H9 (cell line): ENCODE measurements around the gene IDUA. TPM values are rescaled to one million over a fixed set of nuclear protein-coding genes. Genes with fewer than 3 reads are reported as not detected.

Experiments
- DNase-seq: peaks from one replicate; pipeline ENCODE4 v3.0.0-alpha.2; 2017
- H2AFZ ChIP-seq: one replicate; pipeline ENCODE4 v1.6.1; 2013; ENCODE audit warnings: mild to moderate bottlenecking, low read length, control low read depth, moderate library complexity
- H2AK5ac ChIP-seq: 2 replicates; pipeline ENCODE4 v1.6.1; 2013; ENCODE audit warnings: low read length, control low read depth, mixed read lengths; ENCODE audit not compliant: insufficient read length
- H2BK120ac ChIP-seq: one replicate; pipeline ENCODE4 v1.6.1; 2013; ENCODE audit warnings: low read depth, mild to moderate bottlenecking, low read length, control low read depth, inconsistent platforms; ENCODE audit not compliant: poor library complexity, severe bottlenecking
- H2BK12ac ChIP-seq: 2 replicates; pipeline ENCODE4 v1.6.1; 2013; ENCODE audit warnings: low read length, control low read depth, mixed read lengths, low read depth; ENCODE audit not compliant: insufficient read length
- H2BK15ac ChIP-seq: 2 replicates; pipeline ENCODE4 v1.6.1; 2013; ENCODE audit warnings: low read depth, low read length, control low read depth
- H2BK20ac ChIP-seq: one replicate; pipeline ENCODE4 v1.6.1; 2013; ENCODE audit warnings: low read depth, mild to moderate bottlenecking, low read length, control low read depth, inconsistent platforms; ENCODE audit not compliant: poor library complexity, severe bottlenecking
- H2BK5ac ChIP-seq: 2 replicates; pipeline ENCODE4 v1.6.1; 2013; ENCODE audit warnings: low read length, control low read depth, mixed read lengths; ENCODE audit not compliant: insufficient read length
- H3K14ac ChIP-seq: 2 replicates; pipeline ENCODE4 v1.6.1; 2013; ENCODE audit warnings: low read length, control low read depth; ENCODE audit not compliant: insufficient read depth
- H3K18ac ChIP-seq: 2 replicates; pipeline ENCODE4 v1.6.1; 2013; ENCODE audit warnings: low read depth, mild to moderate bottlenecking, mixed read lengths, low read length, control low read depth; ENCODE audit not compliant: insufficient read length
- H3K23ac ChIP-seq: 2 replicates; pipeline ENCODE4 v1.6.1; 2013; ENCODE audit warnings: low read length, control low read depth, mixed read lengths, low read depth; ENCODE audit not compliant: insufficient read length
- H3K23me2 ChIP-seq: 2 replicates; pipeline ENCODE4 v1.6.1; 2013; ENCODE audit warnings: low read depth, mild to moderate bottlenecking, mixed read lengths, low read length, control low read depth; ENCODE audit not compliant: insufficient read length, poor library complexity, severe bottlenecking
- H3K27ac ChIP-seq: 2 replicates; pipeline ENCODE4 v1.5.1; 2013; ENCODE audit warnings: low read length, control low read depth, mixed read lengths, low read depth; ENCODE audit not compliant: insufficient read length
- H3K27me3 ChIP-seq: 2 replicates; pipeline ENCODE4 v1.6.1; 2013; ENCODE audit warnings: low read length, control low read depth, inconsistent platforms; ENCODE audit not compliant: insufficient read depth
- H3K4ac ChIP-seq: 2 replicates; pipeline ENCODE4 v1.6.1; 2013; ENCODE audit warnings: low read depth, mild to moderate bottlenecking, control low read depth, inconsistent platforms, low read length, moderate library complexity
- H3K4me1 ChIP-seq: 2 replicates; pipeline ENCODE4 v1.6.1; 2013; ENCODE audit warnings: low read length, control low read depth, inconsistent platforms; ENCODE audit not compliant: insufficient read depth
- H3K4me2 ChIP-seq: 2 replicates; pipeline ENCODE4 v1.6.1; 2013; ENCODE audit warnings: low read length, control low read depth, mixed read lengths; ENCODE audit not compliant: insufficient read length, insufficient read depth
- H3K56ac ChIP-seq: 2 replicates; pipeline ENCODE4 v1.6.1; 2013; ENCODE audit warnings: low read depth, mild to moderate bottlenecking, mixed read lengths, low read length, control low read depth; ENCODE audit not compliant: insufficient read length
- H3K79me1 ChIP-seq: 2 replicates; pipeline ENCODE4 v1.6.1; 2013; ENCODE audit warnings: low read depth, mild to moderate bottlenecking, moderate library complexity, low read length, control low read depth, inconsistent platforms; ENCODE audit not compliant: insufficient read depth, poor library complexity, severe bottlenecking
- H3K79me2 ChIP-seq: 2 replicates; pipeline ENCODE4 v1.6.1; 2013; ENCODE audit warnings: low read length, control low read depth, inconsistent platforms; ENCODE audit not compliant: insufficient read depth
- H3K9ac ChIP-seq: 2 replicates; pipeline ENCODE4 v1.6.1; 2013; ENCODE audit warnings: low read length, control low read depth, mixed read lengths; ENCODE audit not compliant: insufficient read length; ENCODE audit errors: extremely low read depth
- H3K9me3 ChIP-seq: one replicate; pipeline ENCODE4 v1.6.1; 2013; ENCODE audit warnings: low read depth, low read length, inconsistent platforms; ENCODE audit not compliant: control insufficient read depth
- H3T11ph ChIP-seq: one replicate; pipeline ENCODE4 v1.6.1; 2013; ENCODE audit warnings: mild to moderate bottlenecking, low read length, control low read depth, inconsistent platforms
- H4K20me1 ChIP-seq: one replicate; pipeline ENCODE4 v1.6.1; 2013; ENCODE audit not compliant: control insufficient read depth, insufficient read length, insufficient read depth
- H4K5ac ChIP-seq: 2 replicates; pipeline ENCODE4 v1.6.1; 2013; ENCODE audit warnings: low read depth, mild to moderate bottlenecking, mixed read lengths, low read length, control low read depth; ENCODE audit not compliant: insufficient read length
- H4K8ac ChIP-seq: replicated peaks from 2 replicates; pipeline ENCODE4 v1.6.1; 2013; ENCODE audit warnings: low read length, control low read depth, mixed read lengths, low read depth; ENCODE audit not compliant: insufficient read length
- H4K91ac ChIP-seq: 2 replicates; pipeline ENCODE4 v1.6.1; 2013; ENCODE audit warnings: low read depth, mild to moderate bottlenecking, moderate library complexity, mixed read lengths, low read length, control low read depth; ENCODE audit not compliant: insufficient read length
- H3K27ac Mint-ChIP-seq, 3 experiments: 2 replicates in 2 of 3; 3 replicates in 1 of 3; pipeline ENCODE4 v1.8.0; 2020 to 2021; ENCODE audit warnings: mixed read lengths in 3 of 3, mild to moderate bottlenecking in 1 of 3, moderate library complexity in 1 of 3
- H3K27me3 Mint-ChIP-seq: 2 replicates; pipeline ENCODE4 v1.8.0; 2021; ENCODE audit warnings: low read depth, mild to moderate bottlenecking, moderate library complexity, mixed read lengths
- H3K36me3 Mint-ChIP-seq, 3 experiments: 2 replicates in 2 of 3; 3 replicates in 1 of 3; pipeline ENCODE4 v1.8.0; 2020 to 2021; ENCODE audit warnings: low read depth in 3 of 3, mixed read lengths in 3 of 3; ENCODE audit not compliant: insufficient read depth in 1 of 3
- H3K4me1 Mint-ChIP-seq, 2 experiments: 2 replicates each; pipeline ENCODE4 v1.8.0; 2020; ENCODE audit warnings: mixed read lengths in 2 of 2
- H3K4me3 Mint-ChIP-seq, 2 experiments: 2 replicates in 1 of 2; 3 replicates in 1 of 2; pipeline ENCODE4 v1.8.0; 2020 to 2021; ENCODE audit warnings: mild to moderate bottlenecking in 2 of 2, mixed read lengths in 2 of 2, moderate library complexity in 1 of 2
- H3K9me3 Mint-ChIP-seq, 2 experiments: 2 replicates in 1 of 2; 3 replicates in 1 of 2; pipeline ENCODE4 v1.8.0; 2020; ENCODE audit warnings: mild to moderate bottlenecking in 2 of 2, mixed read lengths in 2 of 2, moderate library complexity in 1 of 2
- CTCF ChIP-seq: fragments of 200-600 bp; sonication (generic); conservative IDR thresholded peaks from 3 replicates; pipeline ENCODE4 v1.8.0; 2021; ENCODE audit warnings: antibody characterized with exemption, mild to moderate bottlenecking
- WGBS: extraction: QIAGEN DNeasy Blood & Tissue Kit; methylation state at CpG from one replicate; pipeline ENCODE4 v1.1.7; 2013; ENCODE audit warnings: missing lambda C conversion rate, low lambda C conversion rate, mixed read lengths; ENCODE audit not compliant: insufficient read length; ENCODE audit errors: extremely low coverage; 5-methylcytosine and 5-hydroxymethylcytosine counted together
- total RNA-seq: library from RNA; stranded (reverse); gene quantifications from 2 replicates; pipeline ENCODE4 v1.2.1, GENCODE V29; 2021

IDUA gene
- total RNA-seq, 1 experiment from 2014 or later = 14.5 TPM

GRCh38 chr4:1044469-1045192, 57.8 kb downstream of the IDUA start:
- TF ChIP-seq CTCF = no peak
- Mint-ChIP-seq H3K27me3 (peaks cover 31% of the 10 kb centered on the region), H3K36me3 (peaks cover 0 to 2% (median 0%) of the 10 kb centered on the region in 3 experiments; a peak in 2 of 7 replicates), H3K27ac (peak overlapping the region in 1 of 3 experiments; percentile 39; a peak in 1 of 7 replicates), H3K4me3 (no peak overlapping the region), H3K9me3 (no peaks in the 10 kb centered on the region; a peak in 3 of 5 replicates), H3K4me1 (peaks cover 6 to 24% of the 10 kb centered on the region in 2 experiments)
- no peak for DNase-seq
- H3K56ac ChIP-seq = no peak overlapping the region
- H3T11ph ChIP-seq = no peak overlapping the region
- H4K8ac ChIP-seq = no peak overlapping the region
- no peaks in the 10 kb centered on the region; the same call in 1 of the 2 replicates for H3K27me3 ChIP-seq
- no peak overlapping the region for H2BK12ac ChIP-seq
- H3K23me2 ChIP-seq = peaks cover 4% of the 10 kb centered on the region
- H4K20me1 ChIP-seq = no peaks in the 10 kb centered on the region
- H3K4me1 ChIP-seq = no peaks in the 10 kb centered on the region; the same call in 1 of the 2 replicates
- no peak overlapping the region for H2BK5ac ChIP-seq
- H2BK20ac ChIP-seq = no peak overlapping the region
- no peak overlapping the region for H2AK5ac ChIP-seq
- peak overlapping the region; percentile 18 for H3K18ac ChIP-seq
- peak overlapping the region; percentile 55 for H4K91ac ChIP-seq
- no peak overlapping the region for H3K27ac ChIP-seq
- H3K9me3 ChIP-seq = no peaks in the 10 kb centered on the region
- H3K79me2 ChIP-seq = no peaks in the 10 kb centered on the region
- no CpG with 5 or more reads among the region's 12 CpGs for WGBS
- peak overlapping the region; percentile 36; the same call in 1 of the 2 replicates for H3K14ac ChIP-seq
- no peak overlapping the region for H2AFZ ChIP-seq
- H2BK15ac ChIP-seq = no peak overlapping the region
- H2BK120ac ChIP-seq = no peak overlapping the region
- no peak overlapping the region for H3K9ac ChIP-seq
- H4K5ac ChIP-seq = no peak overlapping the region
- no peak overlapping the region for H3K4me2 ChIP-seq
- H3K79me1 ChIP-seq = no peaks in the 10 kb centered on the region
- H3K4ac ChIP-seq = peak overlapping the region; percentile 32; the same call in 1 of the 2 replicates
- H3K23ac ChIP-seq = no peak overlapping the region
